Stomach (tissue), 4 donors: ENCODE results near the gene SEC61B.

Experiments used
- CTCF ChIP-seq, 7 experiments: fragments of 450-650 bp in 4 of 7; fragments of 200-600 bp in 3 of 7; sonication (generic) in 3 of 7; IDR thresholded peaks; one replicate each; pipeline ENCODE4 v1.5.1; 2016 to 2019; ENCODE audit warnings: antibody characterized with exemption in 7 of 7, control low read depth in 2 of 7, mild to moderate bottlenecking in 1 of 7
- EP300 ChIP-seq: sonication (generic); formaldehyde crosslinking; IDR thresholded peaks from one replicate; pipeline ENCODE4 v1.6.1; 2017; ENCODE audit warnings: antibody characterized with exemption
- POLR2A ChIP-seq, 4 donors: fragments of 450-650 bp; IDR thresholded peaks; one replicate each; pipeline ENCODE4 v1.6.1; 2016; ENCODE audit warnings: antibody characterized with exemption in 4 of 4, control low read depth in 2 of 4, mild to moderate bottlenecking in 1 of 4, moderate library complexity in 1 of 4
- POLR2AphosphoS5 ChIP-seq, 3 donors: sonication (generic); formaldehyde crosslinking; IDR thresholded peaks; one replicate each; pipeline ENCODE4 v1.6.1; 2016; ENCODE audit warnings: antibody characterized with exemption in 3 of 3

GRCh38 chr9:99197124-99197630, 24.9 kb upstream of the SEC61B start:
- TF ChIP-seq CTCF (IDR thresholded peaks at IDR 0.05) (no peak), POLR2A (IDR thresholded peaks at IDR 0.05) (no peak), POLR2AphosphoS5 (IDR thresholded peaks at IDR 0.05) (no peak), EP300 (no peak)
